Activated naive CD4-positive, alpha-beta T cell treated with anti-CD3 and anti-CD28 coated beads, Interleukin-2, amount 50 U/mL, for 72 hours (primary cell): ENCODE data around the gene NET1. TPM values are rescaled to one million over a fixed set of nuclear protein-coding genes. Genes with fewer than 3 reads are reported as not detected.

ENCODE experiments used
- ATAC-seq, 2 donors: fragments of 150-1000 bp; cut with Tn5 transposase; 2 replicates each; pipeline ENCODE4 v1.10.0; 2021; ENCODE audit warnings: mild to moderate bottlenecking in 2 of 2, moderate library complexity in 2 of 2
- DNase-seq, 2 donors: peaks; one replicate each; pipeline ENCODE4 v3.0.0; 2021 to 2022; ENCODE audit warnings: low spot score in 2 of 2
- H3K27ac Mint-ChIP-seq, 2 donors: one replicate each; pipeline ENCODE4 v1.8.0; 2022; ENCODE audit warnings: mild to moderate bottlenecking in 2 of 2, mixed read lengths in 2 of 2
- H3K36me3 Mint-ChIP-seq, 2 donors: one replicate each; pipeline ENCODE4 v1.8.0; 2022; ENCODE audit warnings: mixed read lengths in 2 of 2
- H3K9me3 Mint-ChIP-seq, 2 donors: one replicate each; pipeline ENCODE4 v1.8.0; 2022; ENCODE audit warnings: mixed read lengths in 2 of 2
- total RNA-seq, 2 donors: library from RNA; stranded (reverse); gene quantifications; one replicate each; pipeline ENCODE4 v1.2.3, GENCODE V29; 2022

The NET1 gene
- total RNA-seq, 2 donors from 2014 or later, result 19.5 to 33.4 TPM

DNA sequence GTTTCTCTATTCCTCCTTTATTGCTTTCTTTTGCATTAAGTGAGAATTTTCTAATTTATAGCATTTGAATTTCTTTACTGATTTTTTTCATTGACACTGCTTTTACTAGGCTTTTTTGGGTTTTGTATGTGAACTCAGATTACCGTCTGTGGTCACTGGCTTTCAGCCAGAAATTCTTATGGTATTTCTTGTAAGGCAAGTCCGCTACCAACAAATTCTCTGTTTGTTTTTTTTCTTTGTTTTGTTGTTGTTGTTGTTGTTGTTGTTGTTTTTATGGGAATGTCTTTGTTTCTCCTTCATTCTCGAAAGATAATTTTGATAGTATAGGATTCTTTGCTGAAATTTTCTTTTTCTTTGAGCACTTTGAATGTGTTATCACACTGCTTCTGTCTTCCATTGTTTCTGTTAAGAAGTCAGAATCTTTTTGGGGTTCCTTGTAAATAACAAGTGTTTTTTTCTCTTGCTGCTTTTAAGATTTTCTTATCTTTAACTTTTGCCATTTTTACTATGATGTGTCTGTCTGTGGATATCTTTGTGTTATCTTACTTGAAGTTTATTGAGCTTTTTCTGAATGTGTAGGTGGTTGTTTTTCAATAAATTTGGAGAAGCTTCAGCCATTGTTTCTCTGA is 7.2 kb downstream of the NET1 start:
- DNase-seq, result no peak
- no peak for ATAC-seq
- Mint-ChIP-seq H3K27ac (no peak overlapping the region), H3K9me3 (peaks cover 10 to 21% of the 10 kb centered on the region in 2 donors), H3K36me3 (peaks cover 11 to 22% of the 10 kb centered on the region in 2 donors)

DNA sequence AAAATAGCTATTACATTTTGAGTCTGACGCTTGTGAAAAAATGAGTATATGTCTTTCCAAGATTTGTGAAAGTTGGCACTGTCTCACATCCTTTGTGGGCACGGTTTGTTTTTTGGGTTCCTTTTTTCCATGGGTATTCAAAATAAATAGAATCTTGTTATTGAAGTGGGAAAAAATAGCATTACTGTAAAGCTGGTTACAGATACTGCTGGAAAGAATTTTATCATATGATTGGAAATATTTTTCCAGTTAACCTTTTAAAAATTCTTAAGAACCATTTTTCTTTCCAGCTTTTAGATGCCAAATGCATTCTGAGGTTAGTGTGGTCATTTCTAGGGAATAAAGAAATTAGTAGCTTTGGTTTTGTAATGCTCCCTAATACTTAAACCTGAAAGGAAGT is 11.4 kb downstream of the NET1 start:
- DNase-seq (no peak), ATAC-seq (no peak)
- Mint-ChIP-seq H3K9me3 (peaks cover 10 to 13% of the 10 kb centered on the region in 2 donors), H3K27ac (no peak overlapping the region), H3K36me3 (peaks cover 11 to 14% of the 10 kb centered on the region in 2 donors)

DNA sequence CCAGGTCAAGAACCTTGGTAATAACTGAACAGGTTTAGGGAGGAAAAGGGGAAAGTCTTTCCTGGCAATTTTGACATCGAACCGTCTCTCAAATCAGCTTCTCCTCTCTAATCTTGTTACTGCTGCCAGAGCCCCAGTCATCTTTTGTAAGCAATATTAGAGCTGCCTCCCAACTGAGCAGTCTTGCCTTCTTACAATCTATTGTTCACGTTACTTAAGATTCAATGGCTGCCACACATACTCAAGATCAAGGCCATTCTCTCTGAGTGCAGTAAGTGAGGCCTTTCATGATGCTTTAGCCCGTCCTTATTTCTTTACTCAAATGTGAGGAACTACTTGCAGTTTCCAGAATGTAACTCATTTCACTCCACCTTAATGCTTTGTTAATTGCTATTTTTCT is 12.4 kb downstream of the NET1 start:
- peaks cover 2 to 5% of the 10 kb centered on the region in 2 donors for H3K9me3 Mint-ChIP-seq
- H3K27ac Mint-ChIP-seq, result no peak overlapping the region
- DNase-seq, result no peak
- no peak for ATAC-seq
- peaks cover 2 to 4% of the 10 kb centered on the region in 2 donors for H3K36me3 Mint-ChIP-seq

DNA sequence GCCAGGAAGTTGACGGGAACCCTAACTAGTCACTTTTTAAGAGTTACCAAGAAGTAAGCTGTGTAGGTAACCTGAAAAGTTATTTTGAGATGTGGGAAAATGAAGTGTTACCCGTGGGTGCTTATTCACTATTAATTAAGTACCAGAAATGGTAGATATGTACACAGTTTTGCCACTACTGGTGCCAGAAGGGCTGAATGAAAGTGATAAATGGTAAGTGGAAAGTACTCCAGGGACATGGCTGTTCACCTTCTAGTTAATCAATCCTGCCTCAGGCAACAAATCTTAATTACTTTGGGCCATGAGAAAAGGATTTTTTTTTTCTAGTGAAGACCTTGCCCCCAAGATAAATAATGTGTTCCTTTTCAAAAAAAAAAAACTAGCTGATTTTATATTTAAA is 15.8 kb downstream of the NET1 start:
- Mint-ChIP-seq H3K27ac (no peak overlapping the region), H3K9me3 (no peaks in the 10 kb centered on the region), H3K36me3 (peaks cover 9 to 11% of the 10 kb centered on the region in 2 donors)
- DNase-seq, result no peak
- ATAC-seq, result no peak

DNA sequence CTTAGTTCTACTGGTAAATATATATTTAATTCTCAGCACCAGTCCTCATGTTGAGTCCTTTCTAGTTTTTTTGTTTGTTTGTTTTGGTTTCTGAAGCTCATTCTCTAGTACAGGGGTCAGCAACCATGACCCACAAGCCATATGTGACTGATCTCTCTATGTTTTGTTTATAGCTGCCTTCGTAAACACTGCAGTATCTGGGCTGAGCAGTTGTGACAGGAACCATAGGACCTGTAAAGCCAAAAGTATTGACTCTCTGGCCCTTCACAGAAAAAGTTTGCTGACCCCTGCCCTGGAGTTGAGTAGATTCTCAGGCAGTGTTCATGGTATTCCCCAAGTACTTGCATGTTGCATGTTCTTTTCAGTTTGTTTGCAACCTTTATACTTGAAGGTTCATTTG is 20.8 kb downstream of the NET1 start:
- DNase-seq (no peak), ATAC-seq (no peak)
- Mint-ChIP-seq H3K27ac (no peak overlapping the region), H3K36me3 (peaks cover 9 to 11% of the 10 kb centered on the region in 2 donors), H3K9me3 (no peaks in the 10 kb centered on the region)

DNA sequence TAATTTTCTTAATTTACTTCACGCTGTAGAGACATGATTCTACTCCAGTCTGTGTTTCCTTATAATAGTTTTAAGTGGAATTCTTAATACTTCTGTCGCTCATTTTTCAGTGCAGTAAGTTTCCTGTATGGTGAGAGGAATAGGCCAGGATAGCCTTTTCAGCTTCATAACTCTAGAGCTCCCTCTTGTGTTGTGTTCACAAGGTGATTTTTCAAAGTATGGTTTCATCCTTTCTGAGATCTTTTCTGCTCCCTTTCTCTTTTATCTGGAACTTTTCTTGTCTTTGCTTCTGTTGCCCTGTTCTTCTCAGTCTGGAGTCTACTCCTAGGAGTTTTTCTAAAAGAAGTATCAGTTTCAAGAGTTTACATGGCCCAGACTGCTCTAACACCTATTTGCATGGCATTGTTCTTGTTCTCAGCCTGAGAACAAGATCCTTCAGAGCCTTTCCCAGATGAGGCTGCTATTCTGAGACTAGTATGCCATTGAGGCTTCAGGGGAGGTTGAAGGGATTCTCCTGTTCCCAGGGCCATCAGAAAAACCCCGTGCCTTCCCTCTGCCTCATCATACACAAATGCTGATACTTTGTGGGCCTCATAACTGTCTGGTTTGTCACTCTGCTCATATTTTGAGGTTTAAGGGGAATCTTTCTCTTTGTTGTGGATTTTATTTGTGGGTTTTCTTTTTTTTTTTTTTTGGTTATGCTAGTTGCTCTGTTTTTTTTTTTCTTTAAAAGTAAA is 21.8 kb downstream of the NET1 start:
- Mint-ChIP-seq H3K27ac (peak overlapping the region in 1 of 2 donors; percentile 45), H3K9me3 (no peaks in the 10 kb centered on the region), H3K36me3 (peaks cover 9 to 11% of the 10 kb centered on the region in 2 donors)
- no peak for DNase-seq
- peak in 1 of 2 donors; percentile 57 for ATAC-seq

DNA sequence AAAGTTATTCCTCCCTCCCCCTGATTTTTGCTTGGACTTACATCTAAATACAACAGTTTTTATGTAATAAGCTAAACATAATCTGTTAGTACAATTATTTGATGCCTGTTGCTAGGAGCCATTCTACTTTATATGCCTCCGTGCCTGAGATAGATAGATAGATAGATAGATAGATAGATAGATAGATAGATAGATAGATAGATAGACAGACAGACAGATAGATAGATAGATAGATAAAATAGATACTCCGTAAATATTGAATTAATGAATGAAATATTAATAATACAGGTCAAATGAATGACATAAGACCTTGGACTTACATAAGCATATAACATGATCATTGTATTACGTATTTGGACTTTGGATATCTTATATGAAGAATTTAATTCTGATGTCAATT is 23.0 kb downstream of the NET1 start:
- no peaks in the 10 kb centered on the region for H3K9me3 Mint-ChIP-seq
- H3K36me3 Mint-ChIP-seq, result peaks cover 9 to 11% of the 10 kb centered on the region in 2 donors
- no peak for ATAC-seq
- no peak for DNase-seq
- H3K27ac Mint-ChIP-seq, result no peak overlapping the region

DNA sequence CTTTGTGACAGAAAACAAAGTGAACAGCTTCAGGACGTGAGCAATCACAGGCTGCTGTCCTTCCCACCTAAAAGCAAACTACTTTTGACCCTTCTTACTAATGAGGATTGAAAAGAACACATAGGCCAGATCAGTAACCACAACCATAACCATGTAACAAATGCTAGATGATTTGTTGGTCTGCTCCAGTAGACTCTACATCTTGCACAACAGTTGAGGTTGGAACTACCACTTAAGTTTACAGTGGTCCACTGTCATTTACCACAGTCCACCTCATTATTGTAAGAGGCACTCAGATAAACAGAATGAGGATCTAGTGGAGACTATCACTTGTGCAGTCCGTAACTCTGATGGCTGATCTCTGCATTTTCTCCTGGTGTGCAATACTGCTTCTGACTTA is 27.8 kb downstream of the NET1 start:
- Mint-ChIP-seq H3K36me3 (peaks cover 0 to 10% of the 10 kb centered on the region in 2 donors), H3K27ac (no peak overlapping the region), H3K9me3 (no peaks in the 10 kb centered on the region)
- ATAC-seq (no peak), DNase-seq (no peak)

DNA sequence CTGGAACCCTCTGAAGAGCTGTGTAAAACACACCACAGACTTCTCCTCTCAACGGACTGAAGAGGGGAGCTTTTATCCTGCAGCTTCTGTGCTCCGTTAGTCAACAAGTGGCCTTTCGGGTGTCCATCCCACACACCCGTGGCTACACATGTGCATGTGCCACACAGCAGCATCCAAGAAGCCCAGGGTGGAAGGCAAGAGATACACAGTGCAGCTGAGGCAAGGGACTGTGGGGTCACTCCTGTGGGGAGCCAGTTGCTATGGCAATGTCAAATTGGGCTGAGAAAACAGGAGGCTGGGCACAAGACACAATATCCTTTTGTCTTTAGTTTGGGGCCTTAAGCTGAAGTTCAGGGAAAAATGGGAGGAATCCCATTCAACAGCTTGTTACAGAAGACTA is 28.7 kb downstream of the NET1 start:
- ATAC-seq, result no peak
- no peak for DNase-seq
- Mint-ChIP-seq H3K36me3 (peaks cover 0 to 11% of the 10 kb centered on the region in 2 donors), H3K27ac (no peak overlapping the region), H3K9me3 (no peaks in the 10 kb centered on the region)

DNA sequence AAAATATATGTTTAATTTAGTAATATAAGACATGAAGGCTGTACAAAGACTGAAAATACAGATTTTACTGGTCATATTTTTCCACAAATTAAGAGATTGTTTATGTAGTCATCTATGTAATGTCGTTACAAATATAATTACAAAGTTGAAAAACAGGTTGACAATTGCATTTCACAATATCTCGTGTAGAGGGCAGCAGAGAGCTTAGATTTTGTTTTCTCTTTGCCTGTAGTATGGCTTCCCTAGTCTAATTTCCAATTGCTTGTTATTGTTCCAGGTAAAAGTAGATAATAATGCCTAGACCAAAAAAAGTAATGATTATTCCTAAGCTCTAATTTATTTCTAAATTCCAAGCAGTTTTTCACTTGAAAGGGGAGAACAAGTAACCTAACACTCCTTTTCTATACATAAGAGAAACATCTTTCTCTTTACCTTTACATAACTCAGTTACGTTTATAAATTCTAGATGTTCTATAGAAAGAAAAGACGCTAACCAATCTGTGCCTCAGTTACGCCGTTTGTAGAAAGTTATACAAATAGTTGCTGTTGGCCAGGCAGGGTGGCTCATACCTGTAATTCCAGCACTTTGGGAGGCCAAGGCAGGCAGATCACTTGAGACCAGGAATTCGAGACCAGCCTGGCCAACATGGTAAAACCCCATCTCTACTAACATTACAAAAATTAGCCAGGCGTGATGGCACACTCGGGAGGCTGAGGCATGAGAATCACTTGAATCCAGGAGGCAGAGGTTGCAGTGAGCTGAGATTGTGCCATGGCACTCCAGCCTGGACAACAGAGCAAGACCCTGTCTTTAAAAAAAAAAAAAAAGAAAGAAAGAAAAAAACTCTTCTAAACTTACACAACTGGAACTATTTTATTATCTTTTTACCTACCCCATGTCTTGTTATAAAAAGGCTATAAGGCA is 30.0 kb downstream of the NET1 start:
- ATAC-seq (peak in 1 of 2 donors; percentile 16), DNase-seq (peak in 1 of 2 donors; percentile 50)
- H3K9me3 Mint-ChIP-seq, result no peaks in the 10 kb centered on the region
- peaks cover 0 to 11% of the 10 kb centered on the region in 2 donors for H3K36me3 Mint-ChIP-seq
- H3K27ac Mint-ChIP-seq, result no peak overlapping the region

DNA sequence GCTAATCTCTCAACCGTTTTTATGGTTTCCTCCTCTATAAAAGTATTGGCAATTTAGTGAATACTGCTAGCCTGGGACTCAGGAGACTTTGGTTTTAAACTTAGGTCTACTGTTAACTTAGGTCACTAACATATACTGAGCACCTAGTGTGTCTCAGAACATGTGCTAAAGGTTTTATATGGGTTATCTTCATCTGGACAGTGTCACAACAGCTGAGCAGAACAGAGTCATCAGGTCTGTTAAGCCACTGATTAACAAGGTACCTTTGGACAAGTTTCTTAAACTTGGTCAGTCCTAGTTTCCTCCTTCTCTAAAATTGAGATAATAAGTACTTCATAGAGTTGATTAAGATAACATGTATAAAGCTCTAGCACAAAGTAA is 30.6 kb downstream of the NET1 start:
- Mint-ChIP-seq H3K36me3 (peaks cover 0 to 11% of the 10 kb centered on the region in 2 donors), H3K27ac (no peak overlapping the region), H3K9me3 (no peaks in the 10 kb centered on the region)
- ATAC-seq (no peak), DNase-seq (no peak)

DNA sequence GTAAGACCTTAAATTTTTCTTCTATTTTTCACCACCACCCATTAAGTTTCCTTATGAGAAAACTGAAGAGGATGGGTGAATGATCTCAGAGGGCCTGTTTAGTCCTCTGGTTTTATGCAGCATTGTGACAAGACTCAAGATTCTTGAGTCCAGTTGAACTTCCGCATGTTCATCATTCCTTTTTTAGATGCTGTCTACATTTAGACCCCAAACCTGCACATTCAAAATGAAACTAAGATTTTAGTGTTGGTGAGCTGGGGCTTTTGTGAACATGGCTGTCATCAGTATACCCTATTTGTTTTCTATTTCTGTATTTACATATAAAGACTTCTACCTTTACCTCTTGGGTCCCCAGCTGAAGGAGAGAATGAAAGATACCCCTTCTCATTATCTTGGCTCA is 31.1 kb downstream of the NET1 start:
- Mint-ChIP-seq H3K9me3 (no peaks in the 10 kb centered on the region), H3K36me3 (peaks cover 0 to 11% of the 10 kb centered on the region in 2 donors), H3K27ac (no peak overlapping the region)
- DNase-seq (no peak), ATAC-seq (peak; percentile 15 to 38)

DNA sequence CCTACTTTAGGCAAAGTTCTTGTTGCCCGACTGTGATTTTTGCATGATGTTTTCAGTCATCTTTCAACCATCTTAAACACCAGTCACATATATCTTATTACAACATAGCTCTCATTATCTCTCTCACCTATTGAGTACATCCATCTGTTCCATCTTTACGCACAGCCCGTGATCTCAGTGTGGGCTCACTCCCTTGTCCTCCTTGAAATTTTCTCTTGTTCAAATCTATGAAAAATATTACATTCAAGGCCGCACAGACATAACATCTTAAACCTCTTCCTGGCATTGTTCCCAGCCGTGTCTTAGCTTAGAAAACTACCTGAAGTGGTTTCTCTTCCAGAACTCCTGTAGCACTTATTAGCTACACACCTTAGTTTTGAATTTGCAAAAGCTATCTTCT is 32.6 kb downstream of the NET1 start:
- H3K9me3 Mint-ChIP-seq, result no peaks in the 10 kb centered on the region
- H3K36me3 Mint-ChIP-seq, result peaks cover 0 to 11% of the 10 kb centered on the region in 2 donors
- ATAC-seq (no peak), DNase-seq (no peak)
- H3K27ac Mint-ChIP-seq, result no peak overlapping the region

DNA sequence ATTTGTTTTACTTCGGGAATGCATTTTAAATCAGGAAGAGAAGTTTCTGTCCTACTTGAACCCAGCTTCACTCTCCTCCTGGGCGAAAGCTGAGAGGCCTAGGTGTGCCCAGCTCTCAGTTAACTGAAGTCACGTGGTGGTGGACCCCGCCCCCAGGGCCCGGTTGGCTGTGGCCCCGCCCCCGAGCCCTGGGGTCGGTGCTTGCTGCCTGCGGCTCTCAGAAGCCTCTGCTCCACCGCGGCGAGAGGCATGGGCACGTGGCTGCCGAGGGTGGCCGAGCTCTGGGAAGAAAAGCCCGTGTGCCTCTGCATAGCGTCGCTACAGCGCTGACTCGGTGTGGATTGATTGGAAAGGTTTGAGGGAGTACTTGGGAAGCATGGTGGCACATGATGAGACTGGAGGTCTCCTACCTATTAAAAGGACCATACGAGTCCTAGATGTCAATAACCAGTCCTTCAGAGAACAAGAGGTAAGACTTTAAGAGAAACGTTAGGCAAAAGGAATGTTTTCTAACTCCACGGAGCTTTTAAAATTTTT is 34.1 kb downstream of the NET1 start:
- peaks cover 0 to 11% of the 10 kb centered on the region in 2 donors for H3K36me3 Mint-ChIP-seq
- peak overlapping the region in 1 of 2 donors; percentile 76 for H3K27ac Mint-ChIP-seq
- DNase-seq (peak; percentile 77 to 82), ATAC-seq (peak; percentile 64 to 66)
- H3K9me3 Mint-ChIP-seq, result no peaks in the 10 kb centered on the region

DNA sequence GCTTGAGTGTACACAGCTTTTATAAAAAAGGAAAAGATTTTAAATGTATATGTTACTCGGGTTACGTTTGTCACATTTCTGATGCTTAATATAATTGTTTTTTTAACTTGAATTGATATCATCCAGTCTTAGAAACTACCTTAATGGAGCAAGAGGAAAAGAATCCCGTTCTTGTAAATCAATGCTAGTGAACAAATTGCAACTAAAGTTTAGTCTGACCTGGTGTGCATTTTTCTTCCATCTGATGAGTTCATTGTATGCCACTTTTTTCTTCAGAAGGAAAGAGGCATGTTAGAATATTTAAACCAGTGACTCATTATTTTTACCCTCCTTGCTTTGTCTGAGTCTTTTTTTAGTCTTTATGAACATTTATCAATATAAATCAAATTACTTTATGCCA is 34.7 kb downstream of the NET1 start:
- DNase-seq (no peak), ATAC-seq (peak in 1 of 2 donors; percentile 20)
- no peaks in the 10 kb centered on the region for H3K9me3 Mint-ChIP-seq
- H3K36me3 Mint-ChIP-seq, result peaks cover 0 to 17% of the 10 kb centered on the region in 2 donors
- peak overlapping the region; percentile 9 to 76 for H3K27ac Mint-ChIP-seq

DNA sequence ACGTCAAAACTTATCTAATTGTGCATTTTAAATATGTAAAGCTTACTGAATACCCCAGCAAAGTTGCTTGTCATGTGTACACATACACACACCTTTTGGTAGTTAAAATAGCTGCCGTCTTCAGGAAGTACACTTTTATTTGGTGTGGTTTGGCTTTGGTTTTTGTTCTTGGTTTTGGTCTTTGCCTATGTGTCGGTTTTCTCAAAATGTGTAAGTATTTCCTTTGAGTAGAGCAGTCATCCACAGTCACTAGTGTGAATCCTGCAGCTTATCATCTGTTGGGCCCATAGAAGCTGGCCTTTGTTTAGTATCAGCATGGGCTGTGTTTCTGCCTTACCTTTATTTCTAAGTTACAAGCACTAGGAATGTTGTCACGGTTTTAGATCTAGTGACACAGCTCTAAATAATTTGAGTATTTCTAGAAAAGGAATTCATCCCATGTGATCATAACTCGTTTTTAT is 35.3 kb downstream of the NET1 start:
- Mint-ChIP-seq H3K9me3 (no peaks in the 10 kb centered on the region), H3K36me3 (peaks cover 0 to 22% of the 10 kb centered on the region in 2 donors), H3K27ac (peak overlapping the region; percentile 9 to 76)
- peak; percentile 88 to 91 for ATAC-seq
- DNase-seq, result peak in 1 of 2 donors; percentile 33
